GM18520 (cell line): ENCODE measurements around the gene CTSS.

Source experiments
- ATAC-seq: cut with Tn5 transposase; IDR thresholded peaks from one replicate; pipeline ENCODE4 v1.9.1; 2021; ENCODE audit not compliant: unreplicated experiment

Gene CTSS

DNA sequence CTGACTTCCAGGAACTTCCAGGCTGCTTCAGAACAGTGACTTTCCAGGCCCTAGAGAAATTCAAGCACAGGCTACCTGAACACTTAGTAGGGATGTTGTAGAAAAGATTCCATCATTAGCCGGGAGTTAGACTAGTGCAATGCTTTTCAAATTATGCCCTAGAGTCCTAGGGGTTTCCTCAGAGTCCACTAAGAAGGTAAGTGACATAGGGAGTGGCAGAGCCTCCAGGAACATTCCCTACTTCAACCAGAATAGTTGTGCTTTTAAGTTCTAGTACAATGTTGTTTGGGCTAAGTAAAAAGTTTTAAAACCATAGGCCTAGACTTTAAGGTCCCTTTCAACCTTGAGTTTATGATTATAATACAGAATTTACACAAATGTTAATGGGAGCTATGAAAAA lies 59.5 kb downstream of the CTSS start:
- ATAC-seq = no peak

GRCh38 chr1:150703427-150703826 lies 62.2 kb downstream of the CTSS start:
- no peak for ATAC-seq

DNA sequence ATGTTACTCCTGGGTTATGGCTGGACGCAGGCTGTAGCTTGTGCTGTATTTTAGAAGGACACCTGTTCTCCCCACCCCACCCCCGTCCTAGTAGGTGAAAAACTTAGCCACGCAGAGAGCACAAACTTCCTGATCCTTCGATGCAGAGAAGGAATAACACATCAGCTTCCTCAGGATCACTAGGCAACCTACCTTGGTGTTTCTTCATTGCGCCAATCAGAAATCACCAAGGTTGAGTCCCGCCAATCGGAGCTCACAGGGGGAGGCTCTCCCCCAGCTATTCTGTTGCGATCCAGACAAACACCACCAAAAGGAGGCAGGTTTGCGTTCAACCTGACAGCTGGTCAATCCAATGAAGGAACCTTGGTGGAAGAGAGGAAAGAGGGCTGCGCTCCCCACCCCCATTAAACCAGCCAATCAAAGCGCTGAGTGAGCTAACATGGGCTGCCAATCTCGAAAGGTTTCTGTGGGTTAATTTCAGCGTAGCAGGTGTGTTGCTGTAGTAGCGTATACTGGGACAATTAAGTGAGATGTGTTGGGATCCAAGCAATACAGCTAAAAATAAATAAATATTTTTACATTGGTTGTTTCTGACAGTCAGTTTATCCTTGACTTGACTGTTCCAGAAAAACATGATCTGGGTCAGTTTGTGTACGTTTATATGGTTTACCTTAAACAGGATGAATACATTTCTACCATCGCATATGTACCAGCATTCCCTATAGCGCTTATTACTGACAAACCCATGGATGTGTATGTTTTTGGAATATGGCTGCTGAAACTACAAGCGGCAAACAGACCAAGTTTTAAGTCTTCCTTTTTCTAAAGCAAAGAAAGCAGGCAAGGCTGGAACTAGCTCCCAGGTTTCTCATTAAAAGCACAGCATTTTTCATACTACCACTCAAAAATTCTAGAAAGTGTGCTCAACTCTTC lies 68.3 kb downstream of the CTSS start, which contains the start of gene GOLPH3L:
TSS of gene GOLPH3L (minus strand) at position 160 of the 933 bp plus-strand sequence. CDS start 2,316 bp downstream, outside the sequence.
- ATAC-seq = peak; percentile 99

DNA sequence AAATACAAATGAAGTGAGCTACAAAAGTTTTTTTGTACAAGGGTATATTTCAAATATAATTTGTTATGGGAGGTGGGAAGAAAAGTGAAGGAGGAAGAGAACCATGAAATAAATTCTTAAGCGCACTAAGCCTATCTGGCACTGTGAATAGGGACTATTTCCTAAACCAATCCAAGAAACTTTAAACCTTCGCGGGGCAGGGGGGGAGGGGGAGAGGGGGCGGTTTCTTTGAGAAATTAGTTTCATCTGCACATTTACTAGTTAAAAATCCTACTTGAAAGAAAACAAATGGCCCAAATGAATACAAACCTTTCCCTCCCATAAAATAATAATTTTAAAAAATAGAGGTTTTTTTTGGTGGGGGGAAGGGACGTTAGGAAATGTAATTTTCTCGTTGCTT lies 69.0 kb downstream of the CTSS start:
- ATAC-seq = no peak

GRCh38 chr1:150696162-150696561 lies 69.4 kb downstream of the CTSS start:
- ATAC-seq = no peak

DNA sequence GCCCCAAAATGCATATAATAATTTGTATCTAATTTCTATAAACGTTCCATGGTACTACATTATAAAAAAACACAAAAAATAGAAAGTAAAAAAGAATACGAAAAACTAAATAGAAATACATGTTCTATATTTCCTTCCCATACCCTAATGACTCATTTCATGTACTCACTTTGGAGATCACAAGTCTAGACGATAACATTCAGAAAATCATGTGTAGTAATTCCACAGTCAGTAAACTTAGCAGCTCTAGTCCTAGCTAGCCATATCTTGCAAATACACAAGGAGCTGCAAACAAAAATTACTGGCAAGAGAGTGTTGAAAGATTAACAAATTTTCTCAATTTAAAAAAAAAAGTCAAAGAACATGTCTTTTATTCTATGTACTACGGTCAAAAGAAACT lies 70.0 kb downstream of the CTSS start:
- no peak for ATAC-seq

DNA sequence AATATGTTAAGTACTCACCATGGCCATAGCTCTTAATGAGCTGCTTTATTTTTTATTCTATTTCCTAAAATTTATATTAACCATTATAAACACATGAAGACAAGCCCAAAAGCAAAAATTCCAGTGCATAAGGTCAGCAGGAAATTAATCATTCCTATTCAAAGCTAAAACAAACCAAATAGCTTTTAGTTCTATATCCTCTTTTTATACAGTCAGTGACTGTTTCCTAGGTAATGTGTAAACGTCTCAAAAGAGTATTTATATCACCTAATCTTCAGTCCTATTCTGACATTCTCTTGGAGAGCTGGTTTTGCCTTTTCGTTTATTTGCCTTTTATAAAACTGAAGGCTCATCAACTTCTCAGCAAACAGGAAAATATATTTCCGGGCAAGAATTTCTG lies 72.9 kb downstream of the CTSS start:
- no peak for ATAC-seq

DNA sequence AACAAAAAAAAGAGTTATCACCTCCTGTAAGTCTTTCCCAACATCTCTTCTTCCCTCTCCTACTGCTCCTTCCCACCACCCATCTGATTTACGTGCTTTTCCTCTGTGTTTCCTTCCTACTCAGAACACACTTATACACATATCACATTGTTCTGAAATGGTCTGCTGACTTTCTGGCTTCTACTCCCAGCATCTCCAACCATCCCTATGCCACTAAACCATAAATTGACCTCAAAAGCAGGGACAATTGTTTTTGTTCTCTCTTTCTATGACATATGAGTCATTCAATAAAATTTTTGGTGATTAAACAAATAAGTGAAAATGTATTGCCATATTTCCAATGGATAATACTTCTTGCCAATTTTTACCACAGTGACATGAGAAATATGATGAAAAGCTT lies 76.8 kb downstream of the CTSS start:
- ATAC-seq = no peak

DNA sequence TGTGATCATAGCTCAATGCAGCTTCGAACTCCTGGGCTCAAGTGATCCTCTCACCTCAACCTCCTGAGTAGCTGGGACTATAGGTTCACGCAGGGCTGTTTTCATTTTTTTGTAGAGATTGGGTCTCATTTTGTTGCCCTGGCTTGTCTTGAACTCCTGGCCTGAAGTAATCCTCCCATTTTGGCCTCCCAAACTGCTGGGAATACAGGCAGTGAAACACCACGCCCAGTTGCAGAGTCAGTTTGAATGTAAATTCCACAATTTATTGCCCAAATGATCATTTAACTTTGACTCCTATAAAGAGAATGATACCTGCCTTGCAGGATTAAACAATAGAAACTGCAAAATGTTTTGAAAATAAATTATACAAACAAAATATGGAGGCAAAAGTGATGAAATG lies 79.3 kb downstream of the CTSS start:
- ATAC-seq = no peak

DNA sequence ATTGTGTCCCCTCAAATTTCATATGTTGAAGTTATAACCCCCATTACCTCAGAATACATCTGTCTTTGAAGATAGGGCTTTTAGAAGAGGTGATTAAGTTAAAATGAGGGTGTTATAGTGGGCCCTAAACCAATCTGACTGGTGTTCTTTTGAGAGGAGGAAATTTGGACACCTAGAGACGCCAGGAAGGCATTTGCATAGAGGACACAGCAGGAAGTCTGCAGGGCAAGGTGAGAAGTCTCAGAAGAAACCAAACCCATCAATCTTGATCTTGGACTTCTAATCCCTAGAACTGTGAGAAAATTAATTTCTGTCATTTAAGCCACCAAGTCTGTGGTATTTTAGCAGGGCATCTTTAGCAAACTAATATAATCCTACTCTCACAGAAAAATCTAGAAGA lies 81.7 kb downstream of the CTSS start:
- no peak for ATAC-seq
